ENCODE measurements around the gene SCAF1.

- TF ChIP-seq CTCF (IDR thresholded peaks at IDR 0.05; ENCODE audit: insufficient read depth, low read length), result no peak
- TF ChIP-seq POLR2AphosphoS5 (IDR thresholded peaks at IDR 0.05; ENCODE audit: low read depth), result no peak
- TF ChIP-seq REST (IDR thresholded peaks at IDR 0.05; ENCODE audit: insufficient replicate concordance, low read depth), result no peak
These were observed 13.8 kb downstream of the SCAF1 start for GRCh38 chr19:49655570-49656455.
